ENCODE measurements around the gene PIGK.

DNA sequence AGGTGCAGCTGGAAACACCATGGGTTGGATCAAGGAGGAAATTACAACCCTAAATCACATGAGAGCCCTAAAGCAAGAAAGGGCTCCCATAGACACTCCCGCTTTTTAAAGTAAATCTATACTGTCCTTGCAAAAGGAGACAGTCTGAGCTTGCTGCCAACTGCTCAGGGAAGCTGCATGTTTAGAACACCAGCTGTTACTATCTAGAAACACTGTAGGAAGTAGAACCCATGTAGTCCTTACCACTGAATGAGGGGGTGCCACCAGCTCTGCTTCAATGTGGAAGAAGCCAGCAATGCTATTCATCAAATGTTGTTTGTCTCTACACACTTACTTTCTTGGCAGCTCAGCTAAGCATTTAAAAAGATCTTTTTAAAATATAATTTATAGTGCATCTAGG lies 79.8 kb downstream of the PIGK start:
- TF ChIP-seq, protein P1, sequence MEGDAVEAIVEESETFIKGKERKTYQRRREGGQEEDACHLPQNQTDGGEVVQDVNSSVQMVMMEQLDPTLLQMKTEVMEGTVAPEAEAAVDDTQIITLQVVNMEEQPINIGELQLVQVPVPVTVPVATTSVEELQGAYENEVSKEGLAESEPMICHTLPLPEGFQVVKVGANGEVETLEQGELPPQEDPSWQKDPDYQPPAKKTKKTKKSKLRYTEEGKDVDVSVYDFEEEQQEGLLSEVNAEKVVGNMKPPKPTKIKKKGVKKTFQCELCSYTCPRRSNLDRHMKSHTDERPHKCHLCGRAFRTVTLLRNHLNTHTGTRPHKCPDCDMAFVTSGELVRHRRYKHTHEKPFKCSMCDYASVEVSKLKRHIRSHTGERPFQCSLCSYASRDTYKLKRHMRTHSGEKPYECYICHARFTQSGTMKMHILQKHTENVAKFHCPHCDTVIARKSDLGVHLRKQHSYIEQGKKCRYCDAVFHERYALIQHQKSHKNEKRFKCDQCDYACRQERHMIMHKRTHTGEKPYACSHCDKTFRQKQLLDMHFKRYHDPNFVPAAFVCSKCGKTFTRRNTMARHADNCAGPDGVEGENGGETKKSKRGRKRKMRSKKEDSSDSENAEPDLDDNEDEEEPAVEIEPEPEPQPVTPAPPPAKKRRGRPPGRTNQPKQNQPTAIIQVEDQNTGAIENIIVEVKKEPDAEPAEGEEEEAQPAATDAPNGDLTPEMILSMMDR (IDR thresholded peaks at IDR 0.05), result no peak
- TF ChIP-seq POLR2A (IDR thresholded peaks at IDR 0.05), result no peak
